ENCODE data around the gene CAGE1.
"Not testable (repeated sequence)": the region's sequence is repeated elsewhere in the genome, so short reads cannot be mapped to it uniquely, and the experiment has no call there.

The CAGE1 gene

DNA sequence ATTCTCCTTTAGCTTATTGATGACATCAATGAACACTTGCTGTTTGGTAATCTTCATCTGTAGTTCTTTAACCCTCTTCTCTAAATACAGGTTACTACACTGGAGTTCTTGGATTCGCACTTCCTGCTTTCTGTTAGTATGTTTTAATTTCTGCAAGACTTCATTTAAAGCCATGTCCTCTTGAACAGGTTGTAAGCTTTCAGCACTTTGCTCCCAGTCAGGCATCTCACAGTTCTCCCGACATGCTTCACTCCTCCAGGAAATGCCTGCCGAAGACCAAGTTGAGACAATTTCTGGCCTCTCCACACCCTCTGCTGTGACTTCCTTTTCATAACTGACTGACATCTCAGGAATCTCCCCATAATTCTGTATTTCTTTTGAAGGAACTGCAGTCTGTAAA lies 15.8 kb downstream of the CAGE1 start:
- no peak overlapping the region for H2AFZ ChIP-seq
- no peaks in the 10 kb centered on the region for H3K4me1 ChIP-seq
- H3K79me2 ChIP-seq = no peaks in the 10 kb centered on the region
- no peaks in the 10 kb centered on the region for H3K9me3 ChIP-seq (ENCODE audit: control insufficient read depth, low read length)
- H3K36me3 ChIP-seq (ENCODE audit: control insufficient read depth, insufficient read depth, low read length) = no peaks in the 10 kb centered on the region
- H3K4me2 ChIP-seq (ENCODE audit: low read length) = no peak overlapping the region
- H3K27ac ChIP-seq = no peak overlapping the region
- H3K27me3 ChIP-seq (ENCODE audit: control insufficient read depth, insufficient read depth, low read length) = no peaks in the 10 kb centered on the region
- no peak overlapping the region for H3K9ac ChIP-seq
- no peak overlapping the region for H3K4me3 ChIP-seq (ENCODE audit: low read depth, low read length)
- TF ChIP-seq, protein P1, sequence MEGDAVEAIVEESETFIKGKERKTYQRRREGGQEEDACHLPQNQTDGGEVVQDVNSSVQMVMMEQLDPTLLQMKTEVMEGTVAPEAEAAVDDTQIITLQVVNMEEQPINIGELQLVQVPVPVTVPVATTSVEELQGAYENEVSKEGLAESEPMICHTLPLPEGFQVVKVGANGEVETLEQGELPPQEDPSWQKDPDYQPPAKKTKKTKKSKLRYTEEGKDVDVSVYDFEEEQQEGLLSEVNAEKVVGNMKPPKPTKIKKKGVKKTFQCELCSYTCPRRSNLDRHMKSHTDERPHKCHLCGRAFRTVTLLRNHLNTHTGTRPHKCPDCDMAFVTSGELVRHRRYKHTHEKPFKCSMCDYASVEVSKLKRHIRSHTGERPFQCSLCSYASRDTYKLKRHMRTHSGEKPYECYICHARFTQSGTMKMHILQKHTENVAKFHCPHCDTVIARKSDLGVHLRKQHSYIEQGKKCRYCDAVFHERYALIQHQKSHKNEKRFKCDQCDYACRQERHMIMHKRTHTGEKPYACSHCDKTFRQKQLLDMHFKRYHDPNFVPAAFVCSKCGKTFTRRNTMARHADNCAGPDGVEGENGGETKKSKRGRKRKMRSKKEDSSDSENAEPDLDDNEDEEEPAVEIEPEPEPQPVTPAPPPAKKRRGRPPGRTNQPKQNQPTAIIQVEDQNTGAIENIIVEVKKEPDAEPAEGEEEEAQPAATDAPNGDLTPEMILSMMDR (IDR thresholded peaks at IDR 0.05) = no peak

GRCh38 chr6:7367408-7367807 lies 22.1 kb downstream of the CAGE1 start:
- Histone ChIP-seq H3K9me3 (ENCODE audit: control insufficient read depth, low read length) (no peaks in the 10 kb centered on the region), H3K36me3 (ENCODE audit: control insufficient read depth, insufficient read depth, low read length) (no peaks in the 10 kb centered on the region), H3K79me2 (no peaks in the 10 kb centered on the region), H3K4me1 (no peaks in the 10 kb centered on the region), H3K9ac (no peak overlapping the region), H3K27me3 (ENCODE audit: control insufficient read depth, insufficient read depth, low read length) (no peaks in the 10 kb centered on the region), H2AFZ (no peak overlapping the region), H3K27ac (no peak overlapping the region), H3K4me3 (ENCODE audit: low read depth, low read length) (no peak overlapping the region), H3K4me2 (ENCODE audit: low read length) (no peak overlapping the region)
- TF ChIP-seq, protein P1 (IDR thresholded peaks at IDR 0.05) = no peak

DNA sequence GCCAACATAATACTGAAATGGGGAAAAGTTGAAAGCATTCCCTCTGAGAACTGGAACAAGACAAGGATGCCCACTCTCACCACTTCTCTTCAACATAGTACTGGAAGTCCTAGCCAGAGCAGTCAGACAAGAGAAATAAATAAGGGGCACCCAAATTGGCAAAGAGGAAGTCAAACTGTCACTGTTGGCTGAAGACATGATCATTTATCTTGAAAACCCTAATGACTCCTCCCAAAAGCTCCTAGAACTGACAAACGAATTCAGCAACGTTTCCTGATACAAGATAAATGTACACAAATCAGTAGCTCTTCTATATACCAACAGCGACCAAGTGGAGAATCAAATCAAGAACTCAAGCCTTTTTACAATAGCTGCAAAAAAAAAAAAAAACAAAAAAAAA lies 37.6 kb downstream of the CAGE1 start:
- not testable (repeated sequence) for H3K27me3 ChIP-seq (ENCODE audit: control insufficient read depth, insufficient read depth, low read length); H3K9me3 ChIP-seq (ENCODE audit: control insufficient read depth, low read length); H3K27ac ChIP-seq; H3K79me2 ChIP-seq; H3K36me3 ChIP-seq (ENCODE audit: control insufficient read depth, insufficient read depth, low read length); H3K4me3 ChIP-seq (ENCODE audit: low read depth, low read length); H2AFZ ChIP-seq; H3K9ac ChIP-seq; H3K4me2 ChIP-seq (ENCODE audit: low read length); H3K4me1 ChIP-seq

DNA sequence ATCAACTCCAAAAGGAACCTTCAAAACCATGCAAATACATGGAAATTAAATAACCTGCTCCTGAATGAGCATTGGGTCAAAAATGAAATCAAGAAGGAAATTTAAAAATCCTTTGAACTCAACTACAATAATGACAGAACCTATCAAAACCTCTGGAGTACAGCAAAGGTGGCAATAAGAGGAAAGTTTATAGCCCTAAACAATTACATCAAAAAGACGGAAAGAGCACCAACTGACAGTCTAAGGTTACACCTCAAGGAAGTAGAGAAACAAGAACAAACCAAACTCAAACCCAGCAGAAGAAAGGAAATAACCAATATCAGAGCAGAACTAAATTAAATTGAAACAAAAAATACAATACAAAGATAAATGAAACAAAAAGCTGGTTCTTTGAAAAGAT lies 39.0 kb downstream of the CAGE1 start:
- H3K4me2 ChIP-seq (ENCODE audit: low read length); H3K27me3 ChIP-seq (ENCODE audit: control insufficient read depth, insufficient read depth, low read length); H3K27ac ChIP-seq; H3K9me3 ChIP-seq (ENCODE audit: control insufficient read depth, low read length); H3K4me1 ChIP-seq; H3K4me3 ChIP-seq (ENCODE audit: low read depth, low read length); H3K36me3 ChIP-seq (ENCODE audit: control insufficient read depth, insufficient read depth, low read length); H3K9ac ChIP-seq; H3K79me2 ChIP-seq; H2AFZ ChIP-seq: not testable (repeated sequence)

DNA sequence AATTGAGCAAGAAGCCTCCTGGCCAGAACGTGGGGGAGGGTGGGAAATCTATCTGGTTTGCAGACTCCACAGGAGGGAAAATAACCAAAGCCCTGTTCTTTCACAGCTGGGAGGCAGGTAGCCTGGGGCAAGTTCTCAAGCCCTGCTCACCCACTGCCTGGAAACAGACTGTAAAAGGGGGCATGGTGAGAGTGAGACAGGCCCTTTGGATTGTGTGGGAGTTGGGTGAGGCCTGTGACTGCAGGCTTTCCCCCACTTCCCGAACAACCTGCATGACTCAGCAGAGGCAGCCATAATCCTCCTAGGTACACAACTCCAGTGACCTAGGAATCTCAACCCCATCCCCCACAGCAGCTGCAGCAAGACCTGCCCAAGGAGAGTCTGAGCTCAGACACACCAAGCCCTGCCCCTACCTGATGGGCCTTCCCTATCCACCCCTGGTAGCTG lies 42.0 kb downstream of the CAGE1 start:
- not testable (repeated sequence) for H3K9me3 ChIP-seq (ENCODE audit: control insufficient read depth, low read length); H3K4me2 ChIP-seq (ENCODE audit: low read length); H3K9ac ChIP-seq; H2AFZ ChIP-seq; H3K36me3 ChIP-seq (ENCODE audit: control insufficient read depth, insufficient read depth, low read length); H3K4me3 ChIP-seq (ENCODE audit: low read depth, low read length); H3K4me1 ChIP-seq; H3K79me2 ChIP-seq; H3K27me3 ChIP-seq (ENCODE audit: control insufficient read depth, insufficient read depth, low read length); H3K27ac ChIP-seq

DNA sequence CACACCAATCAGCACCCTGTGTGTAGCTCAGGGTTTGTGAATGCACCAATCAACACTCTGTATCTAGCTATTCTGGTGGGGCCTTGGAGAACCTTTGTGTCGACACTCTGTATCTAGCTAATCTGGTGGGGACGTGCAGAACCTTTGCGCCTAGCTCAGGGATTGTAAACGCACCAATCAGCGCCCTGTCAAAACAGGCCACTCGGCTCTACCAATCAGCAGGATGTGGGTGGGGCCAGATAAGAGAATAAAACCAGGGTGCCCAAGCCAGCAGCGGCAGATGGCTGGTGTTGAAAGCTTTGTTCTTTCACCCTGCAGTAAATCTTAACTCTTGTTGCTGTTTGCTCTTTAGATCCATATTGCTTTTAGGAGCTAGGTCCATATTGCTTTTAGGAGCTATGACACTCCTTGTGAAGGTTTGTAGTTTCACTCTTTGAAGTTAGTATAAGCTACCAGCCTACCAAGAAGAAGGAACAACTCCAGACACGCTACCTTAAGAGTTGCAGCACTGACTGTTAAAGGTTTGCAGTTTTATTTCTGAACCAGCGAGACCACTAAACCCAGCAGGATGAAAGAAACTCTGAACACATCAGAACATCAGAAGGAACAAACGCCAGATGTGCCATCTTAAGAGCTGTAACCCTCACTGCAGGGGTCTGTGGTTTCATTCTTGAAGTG lies 44.6 kb downstream of the CAGE1 start:
- not testable (repeated sequence) for H2AFZ ChIP-seq; H3K4me2 ChIP-seq (ENCODE audit: low read length); H3K4me3 ChIP-seq (ENCODE audit: low read depth, low read length); H3K4me1 ChIP-seq; H3K36me3 ChIP-seq (ENCODE audit: control insufficient read depth, insufficient read depth, low read length); H3K79me2 ChIP-seq; H3K27me3 ChIP-seq (ENCODE audit: control insufficient read depth, insufficient read depth, low read length); H3K9me3 ChIP-seq (ENCODE audit: control insufficient read depth, low read length); H3K27ac ChIP-seq; H3K9ac ChIP-seq
